HEK293 (cell line): ENCODE data around the gene TXNDC11.

Source experiments
- CTCF ChIA-PET: fragments of 350-600 bp; formaldehyde crosslinking; extraction: SDS; loops from one replicate; lab custom pipeline; 2021; ENCODE audit warnings: antibody characterized with exemption; lab: Yijun Ruan, JAX
- POLR2A ChIA-PET: fragments of 300-600 bp; formaldehyde crosslinking; extraction: SDS; loops from one replicate; lab custom pipeline; 2020; ENCODE audit warnings: antibody characterized with exemption, inconsistent platforms; lab: Yijun Ruan, JAX
- H3K27ac ChIP-seq: fragments of 200-500 bp; sonication (Bioruptor generic); 2 replicates; pipeline ENCODE4 v1.5.1; 2014; ENCODE audit warnings: low read depth, low read length, control low read depth, inconsistent platforms; ENCODE audit errors: extremely low read depth
- H3K36me3 ChIP-seq, 2 experiments: fragments of 200-500 bp in 1 of 2; sonication (Bioruptor generic) in 1 of 2; 1 replicate in 1 of 2; 2 replicates in 1 of 2; pipeline ENCODE4 v1.5.1; 2014 to 2017; ENCODE audit warnings: inconsistent platforms in 2 of 2, low read length in 2 of 2; ENCODE audit not compliant: control insufficient read depth in 2 of 2, insufficient read depth in 1 of 2
- H3K4me1 ChIP-seq: fragments of 200-500 bp; sonication (Bioruptor generic); 2 replicates; pipeline ENCODE4 v1.5.1; 2014; ENCODE audit warnings: mild to moderate bottlenecking, low read length, inconsistent platforms; ENCODE audit not compliant: control insufficient read depth, insufficient read depth
- H3K4me3 ChIP-seq: 2 replicates; pipeline ENCODE4 v1.5.1; 2011; ENCODE audit warnings: low read depth, mild to moderate bottlenecking, control low read depth, low read length, moderate library complexity
- H3K9me3 ChIP-seq: fragments of 200-500 bp; sonication (Bioruptor generic); 2 replicates; pipeline ENCODE4 v1.5.1; 2014; ENCODE audit warnings: low read depth, low read length, inconsistent platforms; ENCODE audit not compliant: control insufficient read depth, insufficient read depth
- GFI1B ChIP-seq: fragments of 450-650 bp; formaldehyde crosslinking; IDR thresholded peaks from 2 replicates; pipeline ENCODE4 v1.5.1; 2016; ENCODE audit warnings: missing biosample characterization, missing genetic modification characterization
- GLIS2 ChIP-seq: fragments of 450-650 bp; formaldehyde crosslinking; IDR thresholded peaks from 2 replicates; pipeline ENCODE4 v1.5.1; 2016; ENCODE audit warnings: missing biosample characterization, missing genetic modification characterization
- ZNF335 ChIP-seq: fragments of 450-650 bp; formaldehyde crosslinking; conservative IDR thresholded peaks from 2 replicates; pipeline ENCODE4 v1.5.1; 2016; ENCODE audit warnings: missing biosample characterization, missing genetic modification characterization
- ZNF341 ChIP-seq: fragments of 450-650 bp; formaldehyde crosslinking; IDR thresholded peaks from 2 replicates; pipeline ENCODE4; 2016; ENCODE audit warnings: low read depth, missing biosample characterization, missing genetic modification characterization
- ZNF362 ChIP-seq: fragments of 450-650 bp; formaldehyde crosslinking; IDR thresholded peaks from 2 replicates; pipeline ENCODE4 v1.5.1; 2016; ENCODE audit warnings: missing biosample characterization, missing genetic modification characterization
- ZNF518A ChIP-seq: fragments of 450-650 bp; formaldehyde crosslinking; conservative IDR thresholded peaks from 2 replicates; pipeline ENCODE4 v1.5.1; 2016; ENCODE audit warnings: low read depth, missing biosample characterization, missing genetic modification characterization
- ZNF521 ChIP-seq: fragments of 450-650 bp; formaldehyde crosslinking; IDR thresholded peaks from 2 replicates; pipeline ENCODE4 v1.5.1; 2017; ENCODE audit warnings: missing biosample characterization, mild to moderate bottlenecking, missing genetic modification characterization
- ZNF544 ChIP-seq: fragments of 450-650 bp; formaldehyde crosslinking; IDR thresholded peaks from 2 replicates; pipeline ENCODE4 v1.5.0; 2017; ENCODE audit warnings: missing biosample characterization, missing genetic modification characterization
- ZNF561 ChIP-seq: fragments of 450-650 bp; IDR thresholded peaks from 2 replicates; pipeline ENCODE4 v1.5.1; 2018; ENCODE audit warnings: missing biosample characterization, missing genetic modification characterization, borderline replicate concordance
- ZNF596 ChIP-seq: fragments of 450-650 bp; IDR thresholded peaks from 2 replicates; pipeline ENCODE4 v1.5.0; 2018; ENCODE audit warnings: missing biosample characterization, mild to moderate bottlenecking, missing genetic modification characterization, moderate library complexity
- ZNF600 ChIP-seq: fragments of 450-650 bp; formaldehyde crosslinking; IDR thresholded peaks from 2 replicates; pipeline ENCODE4 v1.5.1; 2016; ENCODE audit warnings: missing biosample characterization, missing genetic modification characterization
- ZNF624 ChIP-seq: fragments of 450-650 bp; formaldehyde crosslinking; IDR thresholded peaks from 2 replicates; pipeline ENCODE4 v1.5.1; 2017; ENCODE audit warnings: missing biosample characterization, missing genetic modification characterization
- ZNF776 ChIP-seq: fragments of 450-650 bp; formaldehyde crosslinking; IDR thresholded peaks from 2 replicates; pipeline ENCODE4 v1.5.0; 2017; ENCODE audit warnings: missing biosample characterization, missing genetic modification characterization, borderline replicate concordance
- ZNF777 ChIP-seq: fragments of 450-650 bp; formaldehyde crosslinking; IDR thresholded peaks from 2 replicates; pipeline ENCODE4 v1.5.1; 2017; ENCODE audit warnings: missing biosample characterization, missing genetic modification characterization, borderline replicate concordance
- ZNF830 ChIP-seq: fragments of 450-650 bp; IDR thresholded peaks from 2 replicates; pipeline ENCODE4 v1.5.0; 2018; ENCODE audit warnings: missing biosample characterization, missing genetic modification characterization, low read depth, mild to moderate bottlenecking, moderate library complexity
- ZSCAN5A ChIP-seq: fragments of 450-650 bp; formaldehyde crosslinking; IDR thresholded peaks from 2 replicates; pipeline ENCODE4 v1.5.1; 2016; ENCODE audit warnings: missing biosample characterization, missing genetic modification characterization

Gene TXNDC11

GRCh38 chr16:11673091-11674000 is 69.3 kb downstream of the TXNDC11 start:
- ChIA-PET POLR2A (no interaction called here), CTCF (interaction anchor here (0.9 kb wide), 1 partner anchor 277 kb away, joined by 5 read pairs; no protein-coding TSS in a partner anchor)
- Histone ChIP-seq H3K36me3 (peaks cover 0 to 29% of the 10 kb centered on the region in 2 experiments; a peak in 1 of 3 replicates), H3K9me3 (no peaks in the 10 kb centered on the region), H3K27ac (no peak overlapping the region), H3K4me1 (peaks cover 6% of the 10 kb centered on the region), H3K4me3 (no peak overlapping the region)
- TF ChIP-seq GLIS2 (tag by site-specific recombination) (peak; percentile 25; the same call in 1 of the 2 replicates), ZNF624 (tag by site-specific recombination) (no peak)

GRCh38 chr16:11672206-11673090 is 70.2 kb downstream of the TXNDC11 start:
- H3K4me3 ChIP-seq: no peak overlapping the region
- H3K36me3 ChIP-seq: peaks cover 0 to 20% of the 10 kb centered on the region in 2 experiments; a peak in 1 of 3 replicates
- no peak overlapping the region for H3K27ac ChIP-seq
- no peaks in the 10 kb centered on the region for H3K9me3 ChIP-seq
- 0 out of 2 replicates have a peak, but pooled peaks have one; percentile 14 for TF ChIP-seq ZNF341 (tag by site-specific recombination)
- TF ChIP-seq ZNF596 (tag by site-specific recombination): no peak
- ChIA-PET POLR2A (no interaction called here), CTCF (interaction anchor here (0.6 to 0.9 kb wide), 2 partner anchors 276 to 1074 kb away, joined by 4 to 5 read pairs; no protein-coding TSS in a partner anchor)
- peaks cover 6% of the 10 kb centered on the region for H3K4me1 ChIP-seq

GRCh38 chr16:11671676-11672075 is 71.0 kb downstream of the TXNDC11 start:
- Histone ChIP-seq H3K9me3 (no peaks in the 10 kb centered on the region), H3K4me1 (peaks cover 6% of the 10 kb centered on the region), H3K36me3 (peaks cover 0 to 13% of the 10 kb centered on the region in 2 experiments; a peak in 1 of 3 replicates), H3K4me3 (no peak overlapping the region), H3K27ac (no peak overlapping the region)
- POLR2A ChIA-PET: no interaction called here
- no peak for TF ChIP-seq ZNF521 (tag by site-specific recombination)
- no peak for TF ChIP-seq ZNF518A
- TF ChIP-seq ZNF776 (tag by site-specific recombination): no peak
- TF ChIP-seq ZSCAN5A (tag by site-specific recombination): no peak
- TF ChIP-seq ZNF544 (tag by site-specific recombination): no peak
- no peak for TF ChIP-seq ZNF335 (tag by site-specific recombination)
- no peak for TF ChIP-seq ZNF777 (tag by site-specific recombination)
- TF ChIP-seq GFI1B: no peak
- TF ChIP-seq ZNF600 (tag by site-specific recombination): no peak
- TF ChIP-seq ZNF362: no peak
- TF ChIP-seq ZNF561 (tag by site-specific recombination): no peak
- TF ChIP-seq ZNF830 (tag by site-specific recombination): no peak
- CTCF ChIA-PET: interaction anchor here (0.6 kb wide), 1 partner anchor 1075 kb away, joined by 4 read pairs; no protein-coding TSS in a partner anchor
